ENCODE data around the gene RASEF. TPM values are rescaled to one million over a fixed set of nuclear protein-coding genes. Genes with fewer than 3 reads are reported as not detected.

RASEF gene
- total RNA-seq, 4 donors from 2014 or later, result 43.9 to 65.5 (median 63.1) TPM

DNA sequence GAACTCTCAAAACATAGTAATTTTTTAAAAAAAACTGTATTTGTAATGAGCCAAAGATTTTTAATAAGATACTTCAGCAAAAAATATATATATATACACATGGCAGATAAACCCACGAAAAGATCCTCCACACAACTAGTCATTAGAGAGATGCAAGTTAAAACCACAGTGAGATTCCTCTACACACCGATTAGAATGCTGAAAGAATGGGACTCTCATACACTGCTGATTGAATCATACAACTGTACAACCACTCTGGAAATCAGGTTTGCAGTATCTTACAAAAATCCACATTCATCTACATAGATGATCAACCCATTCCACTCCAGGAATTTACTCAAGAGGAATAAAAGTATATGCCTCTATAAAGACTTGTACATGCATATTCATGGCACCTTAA, 43.7 kb downstream of the RASEF start:
- DNase-seq, result no peak
- intact Hi-C loops (cut with DNase I), result no loop called here
- Histone ChIP-seq H3K4me3 (replicated peaks in 1 of 3) (no peak overlapping the region), H3K9me3 (no peaks in the 10 kb centered on the region), H3K4me1 (no peaks in the 10 kb centered on the region), H3K27me3 (no peaks in the 10 kb centered on the region), H3K36me3 (no peaks in the 10 kb centered on the region), H3K27ac (no peak overlapping the region)
- TF ChIP-seq, protein P1, sequence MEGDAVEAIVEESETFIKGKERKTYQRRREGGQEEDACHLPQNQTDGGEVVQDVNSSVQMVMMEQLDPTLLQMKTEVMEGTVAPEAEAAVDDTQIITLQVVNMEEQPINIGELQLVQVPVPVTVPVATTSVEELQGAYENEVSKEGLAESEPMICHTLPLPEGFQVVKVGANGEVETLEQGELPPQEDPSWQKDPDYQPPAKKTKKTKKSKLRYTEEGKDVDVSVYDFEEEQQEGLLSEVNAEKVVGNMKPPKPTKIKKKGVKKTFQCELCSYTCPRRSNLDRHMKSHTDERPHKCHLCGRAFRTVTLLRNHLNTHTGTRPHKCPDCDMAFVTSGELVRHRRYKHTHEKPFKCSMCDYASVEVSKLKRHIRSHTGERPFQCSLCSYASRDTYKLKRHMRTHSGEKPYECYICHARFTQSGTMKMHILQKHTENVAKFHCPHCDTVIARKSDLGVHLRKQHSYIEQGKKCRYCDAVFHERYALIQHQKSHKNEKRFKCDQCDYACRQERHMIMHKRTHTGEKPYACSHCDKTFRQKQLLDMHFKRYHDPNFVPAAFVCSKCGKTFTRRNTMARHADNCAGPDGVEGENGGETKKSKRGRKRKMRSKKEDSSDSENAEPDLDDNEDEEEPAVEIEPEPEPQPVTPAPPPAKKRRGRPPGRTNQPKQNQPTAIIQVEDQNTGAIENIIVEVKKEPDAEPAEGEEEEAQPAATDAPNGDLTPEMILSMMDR (IDR thresholded peaks at IDR 0.05), result no peak
- no peak for TF ChIP-seq POLR2A (IDR thresholded peaks at IDR 0.05)
- 92 to 97% methylated on average over 2 of the region's 2 CpGs for WGBS, 2 donors

GRCh38 chr9:83015897-83016296, 47.0 kb downstream of the RASEF start:
- intact Hi-C loops (cut with DNase I), result no loop called here
- Histone ChIP-seq H3K36me3 (no peaks in the 10 kb centered on the region), H3K27me3 (no peaks in the 10 kb centered on the region), H3K9me3 (no peaks in the 10 kb centered on the region), H3K27ac (no peak overlapping the region), H3K4me3 (replicated peaks in 1 of 3) (no peak overlapping the region), H3K4me1 (peaks cover 14 to 15% of the 10 kb centered on the region in 2 donors)
- no peak for DNase-seq
- TF ChIP-seq, protein P1 (IDR thresholded peaks at IDR 0.05), result no peak
- TF ChIP-seq POLR2A (IDR thresholded peaks at IDR 0.05), result no peak
- WGBS, 2 donors, result 94% methylated on average over 2 of the region's 2 CpGs

DNA sequence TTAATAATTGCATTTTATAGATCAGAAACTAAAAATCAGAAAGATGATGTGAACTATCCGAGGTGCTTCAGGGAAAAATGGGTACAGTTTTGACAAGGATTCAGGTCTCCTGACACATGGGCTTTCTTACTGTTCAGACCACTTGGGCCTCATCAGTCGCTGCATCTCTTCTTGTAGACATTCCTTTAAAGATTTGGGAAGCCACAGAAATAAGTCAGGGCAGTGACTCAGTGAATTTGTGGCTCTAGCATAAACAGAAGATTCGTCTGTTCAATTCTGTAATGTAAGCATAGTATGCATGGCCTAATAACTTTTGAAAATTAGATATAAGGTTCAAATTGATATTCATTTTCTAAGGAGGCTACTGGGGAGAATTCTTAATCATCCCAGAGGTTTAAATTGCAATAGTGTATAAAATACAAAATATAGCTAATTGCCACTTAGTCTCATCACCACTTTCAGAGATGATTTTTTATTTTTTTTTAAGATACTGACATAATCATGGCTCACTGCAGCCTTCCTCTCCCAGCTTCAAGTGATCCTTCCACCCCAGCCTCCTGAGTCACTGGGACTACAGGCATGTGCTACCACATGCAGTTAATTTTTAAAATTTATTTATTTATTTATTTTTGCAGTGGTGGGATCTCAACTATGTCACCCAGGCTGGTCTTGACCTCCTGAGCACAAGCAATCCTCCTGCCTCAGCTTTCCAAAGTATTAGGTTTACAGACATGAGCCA, 48.9 kb downstream of the RASEF start:
- Histone ChIP-seq H3K4me3 (replicated peaks in 1 of 3) (no peak overlapping the region), H3K27ac (peak overlapping the region in 1 of 3 donors; percentile 80), H3K27me3 (no peaks in the 10 kb centered on the region), H3K4me1 (peaks cover 14 to 15% of the 10 kb centered on the region in 2 donors), H3K9me3 (no peaks in the 10 kb centered on the region), H3K36me3 (no peaks in the 10 kb centered on the region)
- TF ChIP-seq POLR2A (IDR thresholded peaks at IDR 0.05), result no peak
- TF ChIP-seq, protein P1 (IDR thresholded peaks at IDR 0.05), result no peak
- intact Hi-C loops (cut with DNase I), result no loop called here
- DNase-seq, result no peak
- 91 to 92% methylated on average over 3 of the region's 3 CpGs for WGBS, 2 donors

DNA sequence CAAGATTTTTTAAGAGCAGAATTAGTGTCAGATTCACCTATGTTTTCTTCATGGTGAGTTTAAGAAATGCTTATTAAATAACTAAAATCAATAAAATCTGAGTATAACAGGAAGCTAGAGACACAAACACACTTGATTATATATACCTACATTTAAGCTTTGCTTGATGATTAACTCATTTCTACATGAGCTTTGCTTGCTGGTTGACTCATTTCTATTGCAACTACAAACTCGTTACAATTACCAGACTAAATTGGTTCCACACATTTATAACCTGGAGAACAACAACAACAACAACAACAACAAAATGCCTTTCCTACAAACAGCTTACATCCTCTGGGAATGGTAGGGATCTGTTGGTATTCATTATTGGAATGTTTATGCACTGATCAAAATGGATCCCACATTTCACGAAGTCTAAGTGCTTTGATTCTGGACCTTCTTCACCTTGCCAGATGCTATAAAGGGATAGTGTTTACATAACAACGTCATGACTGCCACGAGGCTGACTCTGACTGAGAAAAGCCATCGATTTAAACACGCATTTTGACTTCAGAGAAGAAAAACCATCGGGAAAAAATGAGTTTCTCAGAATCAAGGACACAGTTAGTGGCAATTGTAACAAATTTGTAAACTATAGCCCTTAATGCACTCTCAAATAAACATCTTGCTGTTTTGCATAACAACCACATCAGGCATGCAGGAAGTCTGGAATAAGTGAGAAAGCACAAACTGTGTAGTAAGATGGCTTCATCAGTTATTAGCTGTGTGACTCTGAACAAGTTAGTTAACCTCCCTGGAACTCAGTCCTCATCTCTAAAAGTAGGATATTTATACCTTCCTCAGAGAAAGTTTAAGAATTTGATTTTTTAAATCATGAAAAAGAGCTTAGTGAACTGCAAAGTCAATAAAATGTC, 49.8 kb downstream of the RASEF start:
- WGBS, 2 donors, result 57 to 69% methylated on average over 7 of the region's 7 CpGs
- intact Hi-C loops (cut with DNase I), result no loop called here

More for the DNA sequence above, 49.8 kb downstream of the RASEF start:
- Histone ChIP-seq H3K4me1 (peaks cover 14 to 15% of the 10 kb centered on the region in 2 donors), H3K27ac (peak overlapping the region in 1 of 3 donors; percentile 80), H3K9me3 (no peaks in the 10 kb centered on the region), H3K27me3 (no peaks in the 10 kb centered on the region), H3K36me3 (no peaks in the 10 kb centered on the region), H3K4me3 (replicated peaks in 1 of 3) (no peak overlapping the region)
- no peak for DNase-seq
- TF ChIP-seq POLR2A (IDR thresholded peaks at IDR 0.05), result no peak
- TF ChIP-seq, protein P1 (IDR thresholded peaks at IDR 0.05), result no peak

Measured in thyroid gland (tissue), 4 donors.